ENCODE data around the gene MED15.

- TF ChIP-seq GATA3 (IDR thresholded peaks at IDR 0.05; ENCODE audit: low read depth, low read length) (no peak), GATA2 (IDR thresholded peaks at IDR 0.05; ENCODE audit: low read depth, low read length) (no peak)
Measured at GRCh38 chr22:20510811-20511577, 3.6 kb downstream of the MED15 start.

Data from SH-SY5Y (cell line).